D341Med (cell line): Measurements from ENCODE around the gene ADRA2B.
"Not testable (repeated sequence)": the region's sequence is repeated elsewhere in the genome, so short reads cannot be mapped to it uniquely, and the experiment has no call there.

Source experiments
- DNase-seq: peaks from one replicate; pipeline ENCODE4 v3.0.0; 2012; ENCODE audit warnings: low spot score

Gene ADRA2B

GRCh38 chr2:96088340-96089335, 27.7 kb downstream of the ADRA2B start:
- peak; percentile 15 for DNase-seq

GRCh38 chr2:96087130-96087529, 29.2 kb downstream of the ADRA2B start:
- no peak for DNase-seq

GRCh38 chr2:96085541-96086355, 30.6 kb downstream of the ADRA2B start:
- peak; percentile 17 for DNase-seq

- peak; percentile 6 for DNase-seq
Observed at GRCh38 chr2:96084858-96085518, 31.4 kb downstream of the ADRA2B start.

GRCh38 chr2:96083989-96084857, 32.1 kb downstream of the ADRA2B start:
- DNase-seq, result peak; percentile 19

GRCh38 chr2:96083064-96083939, 33.1 kb downstream of the ADRA2B start:
- DNase-seq, result peak; percentile 15

GRCh38 chr2:96082211-96083063, 33.9 kb downstream of the ADRA2B start:
- DNase-seq, result peak; percentile 5

GRCh38 chr2:96081042-96081441, 35.3 kb downstream of the ADRA2B start:
- no peak for DNase-seq

GRCh38 chr2:96075199-96075771, 41.1 kb downstream of the ADRA2B start:
- DNase-seq, result no peak

GRCh38 chr2:96074156-96074555, 42.2 kb downstream of the ADRA2B start:
- peak; percentile 1 for DNase-seq

GRCh38 chr2:96073170-96073775, 43.1 kb downstream of the ADRA2B start:
- peak; percentile 3 for DNase-seq

- DNase-seq, result no peak
Observed at GRCh38 chr2:96072746-96073145, 43.6 kb downstream of the ADRA2B start.

GRCh38 chr2:96071977-96072491, 44.3 kb downstream of the ADRA2B start:
- DNase-seq, result not testable (repeated sequence)

GRCh38 chr2:96071087-96071976, 45.0 kb downstream of the ADRA2B start:
- peak; percentile 3 for DNase-seq

GRCh38 chr2:96070351-96070750, 46.0 kb downstream of the ADRA2B start:
- peak; percentile 3 for DNase-seq

GRCh38 chr2:96069878-96070277, 46.5 kb downstream of the ADRA2B start:
- not testable (repeated sequence) for DNase-seq
